H1 (cell line): ENCODE measurements around the gene SBSN. TPM values are rescaled to one million over a fixed set of nuclear protein-coding genes. Genes with fewer than 3 reads are reported as not detected.

Experiments
- CTCF ChIA-PET: fragments of 300-600 bp; sonication (Branson Sonifier 250); formaldehyde crosslinking; loops from one replicate; lab custom pipeline; 2021; ENCODE audit not compliant: partially characterized antibody; lab: Charles Lee
- POLR2A ChIA-PET: fragments of 300-600 bp; sonication (Branson Sonifier 250); formaldehyde crosslinking; loops from one replicate; lab custom pipeline; 2021; ENCODE audit warnings: inconsistent platforms; ENCODE audit not compliant: partially characterized antibody; lab: Charles Lee
- DNase-seq, 2 experiments: peaks; one replicate each; pipeline versions ENCODE4 v3.0.0 to v3.0.0-alpha.2; 2010 to 2022; ENCODE audit warnings: low spot score in 2 of 2, low read depth in 1 of 2, mixed read lengths in 1 of 2
- FAIRE-seq: peaks from 2 replicates; lab custom pipeline; 2011; peaks lifted over from hg19 to GRCh38; lab: Jason Lieb, UNC
- H2AFZ ChIP-seq: 2 replicates; pipeline ENCODE4 v1.8.1; 2012; ENCODE audit warnings: low read length, inconsistent platforms
- H2AK5ac ChIP-seq: 2 replicates; pipeline ENCODE4 v1.6.1; 2013; ENCODE audit warnings: low read depth, low read length
- H2BK120ac ChIP-seq: replicated peaks from 2 replicates; pipeline ENCODE3; 2013; ENCODE audit warnings: low read depth, low read length, inconsistent platforms
- H2BK12ac ChIP-seq: 2 replicates; pipeline ENCODE4 v1.6.1; 2013; ENCODE audit warnings: low read depth, low read length
- H2BK15ac ChIP-seq: 2 replicates; pipeline ENCODE4 v1.6.1; 2013; ENCODE audit warnings: low read length
- H2BK20ac ChIP-seq: 2 replicates; pipeline ENCODE4 v1.6.1; 2013; ENCODE audit warnings: low read length
- H2BK5ac ChIP-seq: 2 replicates; pipeline ENCODE4 v1.6.1; 2013; ENCODE audit warnings: low read depth, low read length
- H3K14ac ChIP-seq: 2 replicates; pipeline ENCODE4 v1.6.1; 2013; ENCODE audit warnings: inconsistent platforms; ENCODE audit not compliant: insufficient read length
- H3K18ac ChIP-seq: 2 replicates; pipeline ENCODE4 v1.6.1; 2013; ENCODE audit warnings: low read length; ENCODE audit errors: extremely low read depth
- H3K23ac ChIP-seq: 2 replicates; pipeline ENCODE4 v1.6.1; 2013; ENCODE audit warnings: inconsistent platforms; ENCODE audit not compliant: insufficient read length
- H3K23me2 ChIP-seq: 2 replicates; pipeline ENCODE4 v1.6.1; 2013; ENCODE audit warnings: low read depth, low read length
- H3K27ac ChIP-seq: 2 replicates; pipeline ENCODE4 v1.6.1; 2011; ENCODE audit warnings: low read depth, low read length, inconsistent platforms
- H3K27me3 ChIP-seq, 4 experiments: replicated peaks in 1 of 4; 1 replicate in 1 of 4; 2 replicates in 3 of 4; pipeline versions ENCODE4 v1.6.1 to v1.8.1; 2011 to 2013; ENCODE audit warnings: low read length in 3 of 4, mild to moderate bottlenecking in 3 of 4, inconsistent platforms in 2 of 4, mixed read lengths in 2 of 4, moderate library complexity in 1 of 4; ENCODE audit not compliant: control insufficient read depth in 3 of 4, insufficient read depth in 3 of 4; ENCODE audit errors: extremely low read depth in 1 of 4
- H3K36me3 ChIP-seq, 4 experiments: 2 replicates each; pipeline versions ENCODE4 v1.6.1 to v1.8.1; 2011 to 2013; ENCODE audit warnings: mild to moderate bottlenecking in 4 of 4, low read length in 3 of 4, moderate library complexity in 2 of 4, control low read depth in 1 of 4, inconsistent platforms in 1 of 4; ENCODE audit not compliant: insufficient read depth in 4 of 4, control insufficient read depth in 2 of 4
- H3K4ac ChIP-seq: replicated peaks from 2 replicates; pipeline ENCODE3; 2013; ENCODE audit warnings: low read length, low read depth, mixed read lengths, inconsistent platforms; ENCODE audit not compliant: insufficient read length
- H3K4me1 ChIP-seq, 4 experiments: replicated peaks in 1 of 4; 1 replicate in 1 of 4; 2 replicates in 3 of 4; pipeline versions ENCODE4 v1.6.1 to v1.8.1; 2011 to 2013; ENCODE audit warnings: low read length in 3 of 4, inconsistent platforms in 2 of 4, mixed read lengths in 1 of 4; ENCODE audit not compliant: insufficient read depth in 4 of 4, control insufficient read depth in 3 of 4
- H3K4me2 ChIP-seq, 2 experiments: 2 replicates each; pipeline versions ENCODE4 v1.6.1 to v1.8.1; 2011 to 2013; ENCODE audit warnings: low read depth in 2 of 2, low read length in 2 of 2, control low read depth in 1 of 2, inconsistent platforms in 1 of 2, mild to moderate bottlenecking in 1 of 2; ENCODE audit not compliant: insufficient read depth in 1 of 2
- H3K4me3 ChIP-seq, 4 experiments: fragments of 200-600, 300-600 bp in 1 of 4; sonication (generic), shearing (Covaris generic), sonication (Bioruptor Twin) in 1 of 4; 2 replicates each; pipeline versions ENCODE4 v1.5.1 to v1.8.1; 2011 to 2016; ENCODE audit warnings: low read length in 4 of 4, low read depth in 3 of 4, control low read depth in 2 of 4, inconsistent platforms in 2 of 4, mild to moderate bottlenecking in 2 of 4, mixed read lengths in 1 of 4, moderate library complexity in 1 of 4; ENCODE audit not compliant: insufficient read depth in 2 of 4; ENCODE audit errors: extremely low read depth in 1 of 4
- H3K56ac ChIP-seq: replicated peaks from 2 replicates; pipeline ENCODE3; 2013; ENCODE audit warnings: low read depth, mild to moderate bottlenecking, mixed read lengths, low read length, inconsistent platforms; ENCODE audit not compliant: insufficient read length
- H3K79me1 ChIP-seq: 2 replicates; pipeline ENCODE4 v1.6.1; 2013; ENCODE audit warnings: low read depth, low read length, control low read depth
- H3K79me2 ChIP-seq, 2 experiments: 2 replicates each; pipeline versions ENCODE4 v1.6.1 to v1.8.1; 2012 to 2013; ENCODE audit warnings: low read length in 2 of 2, mild to moderate bottlenecking in 2 of 2, inconsistent platforms in 1 of 2; ENCODE audit not compliant: insufficient read depth in 2 of 2, control insufficient read depth in 1 of 2
- H3K9ac ChIP-seq, 4 experiments: replicated peaks in 1 of 4; 1 replicate in 1 of 4; 2 replicates in 3 of 4; pipeline versions ENCODE4 v1.6.1 to v1.8.1; 2011 to 2013; ENCODE audit warnings: low read depth in 3 of 4, low read length in 3 of 4, control low read depth in 2 of 4, mild to moderate bottlenecking in 2 of 4, moderate library complexity in 2 of 4, inconsistent platforms in 1 of 4; ENCODE audit errors: extremely low read depth in 1 of 4
- H3K9me3 ChIP-seq, 2 experiments: 2 replicates each; pipeline versions ENCODE4 v1.6.1 to v1.8.1; 2012 to 2013; ENCODE audit warnings: mild to moderate bottlenecking in 2 of 2, moderate library complexity in 2 of 2, control low read depth in 1 of 2, inconsistent platforms in 1 of 2, low read depth in 1 of 2, low read length in 1 of 2, mixed read lengths in 1 of 2; ENCODE audit not compliant: insufficient read depth in 2 of 2
- H4K20me1 ChIP-seq, 2 experiments: replicated peaks in 1 of 2; 2 replicates each; pipeline versions ENCODE3 to v1.8.1; 2011 to 2013; ENCODE audit warnings: inconsistent platforms in 2 of 2, low read length in 2 of 2, mild to moderate bottlenecking in 1 of 2; ENCODE audit not compliant: insufficient read depth in 2 of 2, control insufficient read depth in 1 of 2
- H4K5ac ChIP-seq: 2 replicates; pipeline ENCODE4 v1.6.1; 2013; ENCODE audit warnings: low read length, low read depth, mixed read lengths, inconsistent platforms; ENCODE audit not compliant: insufficient read length
- H4K8ac ChIP-seq: 2 replicates; pipeline ENCODE4 v1.8.0; 2013; ENCODE audit warnings: mild to moderate bottlenecking, moderate library complexity, low read length, inconsistent platforms; ENCODE audit not compliant: insufficient read depth; ENCODE audit errors: extremely low read depth
- H4K91ac ChIP-seq: replicated peaks from 2 replicates; pipeline ENCODE3; 2013; ENCODE audit warnings: low read length, mixed read lengths, inconsistent platforms; ENCODE audit not compliant: insufficient read length
- CTBP2 ChIP-seq: IDR thresholded peaks from 2 replicates; pipeline ENCODE4 v1.7.0; 2011; ENCODE audit warnings: borderline replicate concordance, mild to moderate bottlenecking, moderate library complexity, mixed read lengths, low read length; ENCODE audit not compliant: insufficient read depth, insufficient read length
- CTCF ChIP-seq, 3 experiments: IDR thresholded peaks; 1 replicate in 2 of 3; 2 replicates in 1 of 3; pipeline versions ENCODE4 v1.5.1 to v1.6.1; 2011; ENCODE audit warnings: low read length in 3 of 3, mild to moderate bottlenecking in 3 of 3, inconsistent platforms in 2 of 3, low read depth in 1 of 3, moderate library complexity in 1 of 3; ENCODE audit not compliant: insufficient read depth in 1 of 3; ENCODE audit errors: control extremely low read depth in 1 of 3
- EZH2 ChIP-seq: fragments of 200-600 bp; sonication (generic); IDR thresholded peaks from 2 replicates; pipeline ENCODE4 v1.7.1; 2012; ENCODE audit warnings: low read depth, mild to moderate bottlenecking, moderate library complexity, low read length, inconsistent platforms; ENCODE audit not compliant: severe bottlenecking
- MAFK ChIP-seq: IDR thresholded peaks from 2 replicates; pipeline ENCODE4 v1.6.1; 2012; ENCODE audit warnings: low read depth, mild to moderate bottlenecking, improper control_type of control experiment, low read length
- NRF1 ChIP-seq: IDR thresholded peaks from 2 replicates; pipeline ENCODE4 v1.6.1; 2011; ENCODE audit warnings: mild to moderate bottlenecking, low read depth, low read length, improper control_type of control experiment
- YY1 ChIP-seq: IDR thresholded peaks from 2 replicates; pipeline ENCODE4 v1.6.1; 2011; ENCODE audit warnings: low read depth, mild to moderate bottlenecking, low read length
- ZNF274 ChIP-seq: IDR thresholded peaks from 2 replicates; pipeline ENCODE4 v1.7.0; 2012; ENCODE audit warnings: low read length, borderline replicate concordance; ENCODE audit errors: extremely low read depth
- WGBS, 2 experiments: shearing (Covaris generic) in 1 of 2; methylation state at CpG; one replicate each; pipeline versions ENCODE4 v1.1.6 to v1.1.7; 2013 to 2015; ENCODE audit warnings: low lambda C conversion rate in 2 of 2, mixed read lengths in 2 of 2, inconsistent platforms in 1 of 2, low coverage in 1 of 2, missing lambda C conversion rate in 1 of 2; ENCODE audit not compliant: insufficient replicate concordance in 2 of 2, insufficient coverage in 1 of 2, insufficient read length in 1 of 2; ENCODE audit errors: extremely low coverage in 1 of 2, missing lambda C conversion rate in 1 of 2; 5-methylcytosine and 5-hydroxymethylcytosine counted together
- polyA plus RNA-seq, 7 experiments: library from polyadenylated mRNA; depleted of rRNA in 3 of 7; stranded (reverse) in 5 of 7; unstranded in 2 of 7; fragments of >200 nt in 5 of 7; fragments of 200-250 nt in 2 of 7; gene quantifications; 1 replicate in 5 of 7; 2 replicates in 1 of 7; 4 replicates in 1 of 7; pipeline versions ENCODE4 v1.2.1 to v1.2.3, GENCODE V29; 2011 to 2013; ENCODE audit warnings: missing spikeins in 2 of 7, mixed read lengths in 2 of 7
- total RNA-seq: library from RNA; stranded (reverse); fragmentation: NEBNext Ultra II Directional; extraction: Animal tissue kit (Norgen Biotek cat#: 25700); gene quantifications from 2 replicates; pipeline ENCODE4 v1.2.1, GENCODE V29; 2021

The SBSN gene
- total and polyA plus RNA-seq, 2 of the 8 experiments (the other 6 are each of a cell fraction or from before 2014, with no cell fraction given), result not detected

GRCh38 chr19:35488677-35489076 lies 39.4 kb downstream of the SBSN start:
- Histone ChIP-seq H2BK5ac (no peak overlapping the region), H3K27me3 (no peaks in the 10 kb centered on the region; a peak in 2 of 7 replicates), H4K5ac (no peak overlapping the region), H2AFZ (no peak overlapping the region), H3K4me1 (no peaks in the 10 kb centered on the region), H3K23me2 (no peaks in the 10 kb centered on the region; the same call in 1 of the 2 replicates), H2BK15ac (no peak overlapping the region), H3K4ac (no peak overlapping the region), H2BK12ac (no peak overlapping the region), H2AK5ac (no peak overlapping the region), H3K14ac (no peak overlapping the region), H3K4me2 (no peak overlapping the region), H4K8ac (no peak overlapping the region), H2BK120ac (no peak overlapping the region), H3K56ac (no peak overlapping the region), H3K79me2 (no peaks in the 10 kb centered on the region), H3K4me3 (no peak overlapping the region), H3K9me3 (no peaks in the 10 kb centered on the region), H4K91ac (no peak overlapping the region), H2BK20ac (no peak overlapping the region), H3K79me1 (no peaks in the 10 kb centered on the region; the same call in 1 of the 2 replicates), H3K36me3 (no peaks in the 10 kb centered on the region), H3K27ac (no peak overlapping the region), H3K9ac (peak overlapping the region in 1 of 4 experiments; percentile 4; a peak in 2 of 7 replicates), H4K20me1 (peaks cover 0 to under 1% of the 10 kb centered on the region in 2 experiments), H3K23ac (no peak overlapping the region), H3K18ac (no peak overlapping the region)
- CTCF ChIA-PET, result interaction anchor here (0.6 to 3.6 kb wide), 10 partner anchors 9 to 314 kb away, joined by 3 to 22 read pairs (median 3); no protein-coding TSS in a partner anchor
- DNase-seq, result no peak
- 87% methylated on average over 14 of the region's 16 CpGs; no CpG with 5 or more reads in 1 of the 2 experiments for WGBS, 2 experiments
- FAIRE-seq, result no peak
- POLR2A ChIA-PET, result interaction anchor here (2.4 to 4.3 kb wide), 2 partner anchors 9 to 18 kb away, joined by 8 to 27 read pairs; no protein-coding TSS in a partner anchor
- no peak for TF ChIP-seq CTCF (IDR thresholded peaks at IDR 0.05; ENCODE audit: control extremely low read depth in 1 of 3, insufficient read depth in 1 of 3, low read depth in 1 of 3, low read length in 3 of 3)
- TF ChIP-seq MAFK, result no peak
- TF ChIP-seq NRF1, result no peak
- TF ChIP-seq YY1, result no peak
- no peak for TF ChIP-seq CTBP2
- no peak for TF ChIP-seq EZH2
- TF ChIP-seq ZNF274, result no peak
